Osteoblast (primary cell): ENCODE measurements around the gene PKIG. TPM values are rescaled to one million over a fixed set of nuclear protein-coding genes. Genes with fewer than 3 reads are reported as not detected.
A peak's percentile ranks its signal among the peaks of the same experiment; 100 is the strongest.

Experiments
- DNase-seq: peaks from one replicate; pipeline ENCODE4 v3.0.0; 2011; ENCODE audit warnings: low spot score, mixed read lengths; ENCODE audit not compliant: insufficient read length; ENCODE audit errors: missing footprints
- H2AFZ ChIP-seq: 2 replicates; pipeline ENCODE4 v1.6.0; 2011; ENCODE audit warnings: mild to moderate bottlenecking, low read length
- H3K27ac ChIP-seq: 2 replicates; pipeline ENCODE4 v1.5.1; 2011; ENCODE audit warnings: mild to moderate bottlenecking, low read depth, low read length, moderate library complexity
- H3K27me3 ChIP-seq: 2 replicates; pipeline ENCODE4 v1.6.0; 2012; ENCODE audit warnings: mild to moderate bottlenecking, control low read depth, inconsistent platforms, low read length, moderate library complexity; ENCODE audit not compliant: insufficient read depth
- H3K36me3 ChIP-seq: 2 replicates; pipeline ENCODE4 v1.5.1; 2011; ENCODE audit warnings: mild to moderate bottlenecking, low read length, control low read depth, moderate library complexity; ENCODE audit not compliant: insufficient read depth
- H3K4me1 ChIP-seq: 2 replicates; pipeline ENCODE4 v1.5.1; 2011; ENCODE audit warnings: mild to moderate bottlenecking, low read length, control low read depth, moderate library complexity; ENCODE audit not compliant: insufficient read depth
- H3K4me2 ChIP-seq: 2 replicates; pipeline ENCODE4 v1.6.0; 2011; ENCODE audit warnings: mild to moderate bottlenecking, low read length; ENCODE audit not compliant: insufficient read depth
- H3K4me3 ChIP-seq: fragments of 200-600 bp; sonication (generic); 3 replicates; pipeline ENCODE4 v1.5.1; 2012; ENCODE audit warnings: mild to moderate bottlenecking, low read length, inconsistent platforms; ENCODE audit not compliant: insufficient read depth
- H3K79me2 ChIP-seq: 2 replicates; pipeline ENCODE4 v1.6.0; 2012; ENCODE audit warnings: mild to moderate bottlenecking, low read length, control low read depth, inconsistent platforms; ENCODE audit not compliant: insufficient read depth
- H3K9me3 ChIP-seq: 2 replicates; pipeline ENCODE4 v1.5.1; 2011; ENCODE audit warnings: low read depth, low read length, control low read depth
- H4K20me1 ChIP-seq: 2 replicates; pipeline ENCODE4 v1.6.0; 2012; ENCODE audit warnings: mild to moderate bottlenecking, low read length, control low read depth; ENCODE audit not compliant: insufficient read depth
- CTCF ChIP-seq: IDR thresholded peaks from 2 replicates; pipeline ENCODE4 v1.5.1; 2011; ENCODE audit warnings: mild to moderate bottlenecking, low read depth, low read length, moderate library complexity; ENCODE audit errors: extremely low read depth
- total RNA-seq: library from RNA; depleted of rRNA; stranded (reverse); fragments of >200 nt; gene quantifications from 2 replicates; pipeline ENCODE4 v1.2.3, GENCODE V29; 2012

The PKIG gene
- total RNA-seq, 1 donor: 107 TPM

DNA sequence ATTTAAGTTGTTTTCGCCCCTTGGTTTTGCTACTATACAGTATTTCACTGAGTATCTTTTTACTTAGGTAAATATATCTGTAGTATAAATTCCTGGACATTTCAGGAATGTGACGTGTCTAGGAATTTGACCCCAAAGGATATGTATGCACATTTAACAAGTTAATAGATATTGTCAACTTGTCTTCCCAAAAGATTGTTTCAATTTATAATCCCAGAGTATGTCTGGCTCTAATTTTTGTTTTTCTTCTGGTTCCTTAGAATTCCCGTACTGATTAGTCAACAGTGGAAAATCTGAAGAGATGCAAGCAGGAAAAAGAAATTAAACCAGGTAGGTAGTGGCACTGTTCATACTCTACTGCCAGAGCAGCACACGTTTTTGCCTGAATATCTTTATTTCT lies 7.2 kb downstream of the PKIG start:
- Histone ChIP-seq H3K9me3 (no peaks in the 10 kb centered on the region), H3K4me3 (no peak overlapping the region), H3K27me3 (no peaks in the 10 kb centered on the region), H2AFZ (no peak overlapping the region), H3K4me1 (peaks cover 15% of the 10 kb centered on the region), H3K27ac (no peak overlapping the region), H3K36me3 (peaks cover 11% of the 10 kb centered on the region), H4K20me1 (peaks cover 3% of the 10 kb centered on the region), H3K79me2 (peaks cover 40% of the 10 kb centered on the region), H3K4me2 (no peak overlapping the region)
- no peak for DNase-seq
- no peak for TF ChIP-seq CTCF

DNA sequence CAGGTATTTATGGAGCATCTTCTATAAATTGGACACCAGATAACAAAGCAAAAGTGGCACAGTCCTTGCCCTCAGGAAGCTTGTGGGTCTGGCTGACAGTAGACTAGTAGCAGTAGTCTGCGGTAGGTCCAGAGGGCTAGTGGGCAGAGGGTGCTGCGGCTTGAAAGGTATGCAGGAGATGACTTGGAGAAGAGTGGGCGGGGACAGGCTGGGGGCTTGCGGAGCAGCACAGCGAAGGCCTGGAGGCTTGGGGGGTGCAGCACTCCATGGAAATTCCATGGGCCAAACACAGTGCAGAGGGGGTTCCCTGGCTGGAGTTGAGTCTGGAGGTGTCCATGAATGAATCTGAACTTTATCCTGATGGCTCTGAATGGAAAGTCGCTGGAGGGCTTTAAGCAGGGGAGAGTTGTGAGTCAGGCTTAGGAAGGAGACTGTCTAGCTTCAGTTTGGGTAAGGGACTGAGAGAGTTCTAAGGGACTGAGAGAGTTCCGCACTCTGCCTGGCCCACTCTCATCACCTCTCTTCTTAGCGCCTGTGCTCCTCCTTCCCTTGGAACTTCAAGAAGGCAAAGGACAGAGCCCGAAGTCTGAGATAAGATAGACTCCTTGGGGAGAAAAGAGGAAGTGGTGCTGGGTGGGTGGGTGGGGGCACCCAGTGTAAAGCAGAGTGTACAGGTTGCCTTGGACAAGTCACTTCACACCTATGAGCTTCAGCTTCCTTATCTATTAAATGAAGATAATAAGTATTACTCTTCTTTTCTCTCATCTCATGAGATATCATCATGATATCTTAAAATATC lies 8.8 kb downstream of the PKIG start:
- Histone ChIP-seq H3K27me3 (no peaks in the 10 kb centered on the region), H3K27ac (no peak overlapping the region), H3K36me3 (peaks cover 11% of the 10 kb centered on the region), H3K4me1 (peaks cover 20% of the 10 kb centered on the region), H4K20me1 (peaks cover 3% of the 10 kb centered on the region), H3K79me2 (peaks cover 27% of the 10 kb centered on the region), H3K4me3 (no peak overlapping the region), H3K4me2 (no peak overlapping the region), H2AFZ (no peak overlapping the region), H3K9me3 (no peaks in the 10 kb centered on the region)
- DNase-seq: peak; percentile 38
- TF ChIP-seq CTCF: no peak

DNA sequence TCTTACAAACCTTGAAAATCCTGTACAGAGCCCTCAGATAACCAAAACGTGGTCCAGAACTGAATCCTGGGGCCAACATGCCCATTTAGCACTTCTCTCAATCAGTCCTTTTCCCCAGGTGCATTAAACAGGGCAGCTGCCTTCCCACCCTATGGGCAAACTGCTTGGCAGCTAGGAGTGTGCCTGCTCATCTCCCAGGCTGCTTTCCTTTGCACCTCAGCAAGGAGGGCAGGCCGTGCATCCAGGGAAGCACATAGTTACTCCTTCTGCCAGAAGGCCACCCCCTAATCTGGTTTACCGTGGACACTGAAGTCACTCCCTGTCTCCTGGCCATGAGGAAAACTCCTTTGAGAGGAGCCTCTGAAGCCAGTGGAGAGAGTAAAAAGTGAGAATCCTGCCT lies 10.0 kb downstream of the PKIG start:
- H3K36me3 ChIP-seq: peaks cover 11% of the 10 kb centered on the region
- no peak for TF ChIP-seq CTCF
- H2AFZ ChIP-seq: no peak overlapping the region
- no peak overlapping the region for H3K27ac ChIP-seq
- peaks cover 17% of the 10 kb centered on the region for H3K79me2 ChIP-seq
- no peak overlapping the region for H3K4me2 ChIP-seq
- peaks cover 7% of the 10 kb centered on the region for H4K20me1 ChIP-seq
- no peaks in the 10 kb centered on the region for H3K9me3 ChIP-seq
- no peaks in the 10 kb centered on the region for H3K27me3 ChIP-seq
- DNase-seq: no peak
- no peak overlapping the region for H3K4me3 ChIP-seq
- H3K4me1 ChIP-seq: peaks cover 10% of the 10 kb centered on the region

GRCh38 chr20:44593751-44594150 lies 11.4 kb downstream of the PKIG start:
- Histone ChIP-seq H3K27ac (no peak overlapping the region), H3K36me3 (peaks cover 11% of the 10 kb centered on the region), H3K4me3 (no peak overlapping the region), H3K27me3 (no peaks in the 10 kb centered on the region), H3K79me2 (peaks cover 13% of the 10 kb centered on the region), H3K9me3 (no peaks in the 10 kb centered on the region), H3K4me2 (no peak overlapping the region), H2AFZ (no peak overlapping the region), H3K4me1 (peaks cover 17% of the 10 kb centered on the region), H4K20me1 (peaks cover 7% of the 10 kb centered on the region)
- no peak for DNase-seq
- TF ChIP-seq CTCF: no peak
